Activated CD4-positive, alpha-beta T cell treated with anti-CD3 and anti-CD28 coated beads, Interleukin-2, amount 50 U/mL, for 16 hours (primary cell): ENCODE results near the gene NAALADL1.
"Not testable (repeated sequence)": the region's sequence is repeated elsewhere in the genome, so short reads cannot be mapped to it uniquely, and the experiment has no call there.

Source experiments
- DNase-seq: peaks from one replicate; pipeline ENCODE4 v3.0.0-alpha.2; 2020

Gene NAALADL1

DNA sequence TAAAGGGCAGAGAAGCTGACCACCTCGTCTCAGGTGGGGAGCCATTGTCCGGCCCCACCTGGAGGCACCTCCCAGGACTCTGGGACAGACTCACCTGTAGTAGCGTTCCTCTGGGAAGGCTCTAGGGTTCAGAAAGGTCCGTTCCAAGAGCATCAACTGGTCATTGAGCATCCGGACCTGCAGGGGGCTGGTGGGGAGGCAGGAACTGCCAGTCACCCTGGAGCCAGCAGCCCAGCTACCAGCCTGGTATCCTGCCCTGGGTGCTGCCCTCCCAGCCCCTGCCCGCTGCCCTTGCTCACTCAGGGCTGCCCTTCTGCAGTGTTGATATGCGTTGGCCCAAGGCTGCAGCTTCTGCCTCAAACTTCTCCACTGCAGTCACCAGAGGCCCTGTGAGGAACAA, 12.6 kb downstream of the NAALADL1 start:
- no peak for DNase-seq

DNA sequence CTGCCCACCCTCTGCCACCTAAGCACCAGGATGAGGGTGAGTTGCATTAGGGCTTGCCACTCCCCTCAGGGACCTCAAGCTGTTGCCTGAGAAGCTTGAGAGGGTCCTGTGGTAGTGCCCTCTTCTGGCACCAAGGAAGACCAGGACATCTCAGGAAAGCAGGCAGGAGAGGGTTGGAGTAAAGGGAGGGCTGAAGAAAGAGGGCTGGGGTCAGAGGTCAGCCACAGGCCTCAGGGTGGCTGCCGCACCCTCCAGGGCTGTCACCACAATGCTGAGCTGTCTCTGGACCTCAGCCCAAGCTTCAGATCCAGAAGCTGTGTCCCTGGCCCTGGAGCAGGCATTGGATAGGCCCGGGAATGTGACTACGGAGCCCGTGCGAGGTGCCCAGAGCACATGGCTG, 13.3 kb downstream of the NAALADL1 start:
- DNase-seq: no peak

DNA sequence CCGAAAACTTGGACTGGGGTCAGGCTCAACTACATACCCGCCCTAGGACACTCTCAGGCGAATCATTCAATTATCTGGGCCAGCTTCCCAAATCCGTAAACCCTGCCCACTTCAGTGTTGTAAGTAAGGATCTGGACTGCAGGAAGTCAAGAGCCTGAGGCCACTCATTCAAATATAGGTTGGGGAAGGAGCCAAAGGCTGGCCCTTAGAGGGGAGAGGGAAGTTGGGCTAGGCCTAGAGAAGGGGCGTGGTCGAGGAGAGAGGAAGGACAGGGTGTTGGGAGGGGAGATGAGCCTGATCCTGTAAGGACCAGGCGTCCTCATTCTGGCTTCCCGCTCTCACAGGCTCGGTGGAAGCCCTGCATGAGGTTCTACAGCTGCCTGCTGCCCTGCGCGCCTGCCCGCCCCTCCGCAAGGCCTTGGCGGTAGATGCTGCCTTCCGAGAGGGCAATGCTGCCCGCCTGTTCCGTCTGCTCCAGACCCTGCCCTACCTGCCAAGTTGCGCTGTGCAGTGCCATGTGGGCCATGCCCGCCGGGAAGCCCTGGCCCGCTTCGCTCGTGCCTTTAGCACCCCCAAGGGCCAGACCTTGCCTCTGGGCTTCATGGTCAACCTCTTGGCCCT, 14.4 kb downstream of the NAALADL1 start:
- DNase-seq: no peak

DNA sequence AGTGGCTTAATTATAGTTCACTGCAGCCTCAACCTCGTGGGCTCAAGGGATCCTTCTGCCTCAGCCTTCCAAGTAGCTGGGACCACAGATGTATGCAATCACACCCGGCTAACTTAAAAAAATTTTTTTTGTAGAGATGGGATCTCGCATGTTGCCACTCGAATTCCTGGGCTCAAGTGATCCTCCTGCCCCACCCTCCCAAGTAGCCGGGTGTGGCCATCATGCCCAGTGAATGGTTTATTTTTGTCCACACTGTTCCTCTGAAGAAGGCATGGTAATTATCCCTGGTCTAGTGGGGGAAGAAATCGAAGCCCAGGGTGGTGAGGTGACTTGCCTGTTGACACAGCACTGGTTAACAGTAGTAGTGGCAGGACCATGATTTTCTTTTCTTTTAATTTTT, 15.5 kb downstream of the NAALADL1 start:
- DNase-seq: no peak

DNA sequence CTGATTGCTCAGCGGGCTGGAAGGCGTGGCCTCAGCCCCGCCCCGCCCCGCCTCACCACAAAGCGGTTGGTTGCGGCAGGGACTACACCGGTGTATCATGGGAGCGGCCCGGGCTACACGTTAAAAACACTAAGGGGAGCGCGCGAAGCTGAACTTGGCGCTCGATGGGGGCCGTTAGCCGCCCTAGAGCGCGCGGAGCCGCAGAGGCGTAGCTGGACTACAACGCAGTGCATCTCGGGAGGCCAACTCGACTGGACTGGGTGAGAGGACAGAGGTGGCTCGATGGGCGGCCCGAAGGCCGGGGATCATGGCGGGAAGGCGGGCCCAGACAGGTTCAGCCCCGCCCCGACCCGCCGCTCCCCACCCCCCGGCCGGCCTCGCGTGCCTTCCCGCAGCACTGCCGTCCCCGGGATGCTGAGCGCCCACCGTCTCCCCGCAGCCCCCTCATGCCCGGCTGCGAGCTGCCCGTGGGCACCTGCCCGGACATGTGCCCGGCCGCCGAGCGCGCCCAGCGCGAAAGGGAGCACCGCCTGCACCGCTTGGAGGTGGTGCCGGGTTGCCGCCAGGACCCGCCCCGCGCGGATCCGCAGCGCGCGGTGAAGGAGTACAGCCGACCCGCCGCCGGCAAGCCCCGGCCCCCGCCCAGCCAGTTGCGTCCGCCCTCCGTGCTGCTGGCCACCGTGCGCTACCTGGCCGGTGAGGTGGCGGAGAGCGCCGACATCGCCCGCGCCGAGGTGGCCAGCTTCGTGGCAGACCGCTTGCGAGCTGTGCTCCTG, 17.3 kb downstream of the NAALADL1 start, which contains the start of gene SAC3D1:
SAC3D1 (plus strand) TSS at position 364 of the 776 bp plus-strand sequence; CDS start at position 447, 83 bp downstream.
- peak; percentile 96 for DNase-seq

DNA sequence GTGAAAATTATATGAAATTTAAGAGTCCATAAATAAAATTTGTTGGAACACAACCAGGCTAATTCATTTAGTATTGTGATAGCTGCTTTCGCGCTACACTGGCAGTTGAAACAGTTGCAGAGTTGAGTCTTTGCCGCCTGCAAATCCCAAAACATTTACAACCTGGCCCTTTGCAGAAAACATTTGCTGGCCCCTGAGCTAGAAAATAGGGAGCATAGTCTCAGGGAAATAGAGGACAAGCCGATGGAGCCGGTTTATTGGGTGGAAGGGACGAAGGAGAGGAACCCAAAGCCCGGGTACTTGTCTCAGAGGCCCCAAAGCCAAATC, 17.9 kb downstream of the NAALADL1 start:
- DNase-seq: no peak

DNA sequence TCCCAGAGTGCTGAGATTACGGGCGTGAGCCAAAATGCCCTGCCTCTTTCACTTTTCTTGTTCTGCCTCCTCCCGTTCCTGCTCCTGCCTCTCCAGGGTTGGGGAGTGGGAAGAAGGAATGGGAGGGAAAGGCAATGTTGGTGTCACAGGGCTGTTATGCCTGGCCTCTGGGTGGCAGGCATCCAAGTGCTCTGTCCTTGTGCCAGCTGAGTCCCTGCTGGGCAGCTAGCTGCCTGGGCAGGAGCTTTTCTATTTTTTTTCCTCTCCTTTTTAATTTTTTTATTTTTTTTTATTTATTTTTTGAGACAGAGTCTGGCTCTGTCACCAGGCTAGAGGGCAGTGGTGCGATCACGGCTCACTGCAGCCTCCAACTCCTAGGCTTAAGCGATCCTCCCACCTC, 21.4 kb downstream of the NAALADL1 start:
- no peak for DNase-seq

DNA sequence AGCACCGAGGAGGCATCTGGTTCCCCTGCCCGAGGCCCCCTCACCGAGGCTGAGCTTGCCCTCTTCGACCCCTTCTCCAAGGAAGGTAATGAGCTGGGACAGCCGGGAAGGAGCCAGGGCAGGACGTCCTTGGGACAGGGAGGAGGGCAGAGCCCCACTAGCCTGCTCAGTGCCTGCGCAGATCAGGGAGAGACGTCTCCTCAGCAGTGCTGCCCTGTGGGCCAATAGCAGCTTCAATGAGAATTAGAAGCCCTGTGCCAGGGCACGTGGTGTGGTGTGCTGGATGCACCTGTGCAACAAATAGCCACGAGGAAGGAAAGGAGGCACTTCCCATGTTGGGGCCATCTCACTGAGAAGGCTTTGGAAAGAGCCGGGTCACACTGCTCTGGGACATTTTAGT, 22.8 kb downstream of the NAALADL1 start:
- DNase-seq: no peak

DNA sequence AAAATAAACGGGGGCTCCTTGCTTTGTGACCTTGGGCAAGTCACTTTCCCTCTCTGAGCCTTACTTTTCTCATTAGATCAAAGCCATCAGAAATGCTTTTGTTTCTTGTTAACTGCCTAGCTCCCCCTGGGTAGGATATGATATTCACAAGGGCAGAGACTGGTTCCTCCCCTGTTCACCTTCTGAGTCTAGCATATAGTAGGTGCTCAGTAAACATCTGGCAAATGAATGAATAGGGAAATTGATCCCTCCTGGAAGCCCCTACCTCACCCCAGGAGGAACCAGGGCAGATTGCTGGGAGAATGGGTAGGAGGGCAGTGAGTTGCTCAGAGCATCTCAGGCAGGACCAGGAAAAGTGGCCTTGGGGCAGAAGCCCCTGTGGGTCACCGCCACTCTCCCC, 23.9 kb downstream of the NAALADL1 start:
- DNase-seq: no peak

DNA sequence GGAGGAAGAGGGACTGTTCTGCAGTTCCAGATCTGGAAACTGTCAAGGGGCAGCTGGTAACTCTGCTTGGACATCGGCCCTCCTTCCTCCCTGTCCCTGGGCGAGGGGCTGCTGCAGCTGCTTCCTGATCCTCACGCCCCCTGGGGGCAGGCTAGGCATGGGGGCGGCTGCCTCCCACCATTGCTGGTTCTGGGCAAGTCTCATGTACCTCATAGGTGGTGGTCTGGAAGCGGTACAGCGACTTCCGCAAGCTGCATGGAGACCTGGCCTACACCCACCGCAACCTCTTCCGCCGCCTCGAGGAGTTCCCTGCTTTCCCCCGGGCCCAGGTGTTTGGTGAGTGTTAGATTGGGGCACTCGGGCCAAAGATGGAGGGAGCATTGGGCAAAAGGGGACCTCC, 26.1 kb downstream of the NAALADL1 start:
- no peak for DNase-seq

DNA sequence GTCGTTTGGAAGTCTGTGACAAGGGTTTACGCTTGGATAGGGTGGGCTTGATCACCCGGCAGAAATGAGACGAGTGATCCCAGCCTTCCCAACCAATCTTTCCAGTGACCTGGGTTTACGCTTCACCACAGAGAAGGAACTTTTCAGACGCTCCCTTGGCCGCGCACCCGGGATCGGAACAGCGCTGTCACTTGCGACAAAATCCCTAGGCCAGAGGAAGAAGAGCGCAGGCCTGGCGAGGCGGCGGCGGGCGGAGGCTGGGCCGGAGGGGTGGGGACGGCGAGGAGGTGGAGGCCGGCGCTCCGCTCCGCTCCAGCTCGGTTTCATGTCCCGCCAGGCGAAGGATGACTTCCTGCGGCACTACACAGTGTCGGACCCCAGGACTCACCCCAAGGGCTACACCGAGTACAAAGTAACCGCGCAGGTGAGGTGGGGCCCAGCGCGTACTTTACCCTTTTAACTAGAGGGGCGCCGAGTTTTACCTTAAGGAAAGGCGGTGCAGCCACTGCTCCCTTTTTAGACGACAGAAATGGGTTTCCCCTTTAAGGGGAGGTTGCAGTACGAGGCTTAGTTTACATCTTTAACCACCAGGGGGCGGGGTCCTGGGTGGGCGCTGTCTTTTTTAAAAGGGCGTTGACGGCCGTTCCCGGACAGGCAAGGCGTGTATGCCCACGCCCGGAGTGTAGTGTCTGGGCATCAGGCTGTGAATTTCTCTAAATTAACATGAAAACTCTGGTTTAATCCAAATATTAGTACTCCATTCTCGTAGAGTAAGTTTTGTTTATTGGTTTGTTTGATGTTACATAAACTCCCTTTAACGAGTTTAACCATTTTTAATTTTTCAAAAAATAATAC, 30.9 kb downstream of the NAALADL1 start, which contains the start of gene SNX15:
SNX15 (plus strand) TSS at position 227 of the 855 bp plus-strand sequence; CDS start at position 326, 99 bp downstream.
- peak; percentile 97 for DNase-seq

DNA sequence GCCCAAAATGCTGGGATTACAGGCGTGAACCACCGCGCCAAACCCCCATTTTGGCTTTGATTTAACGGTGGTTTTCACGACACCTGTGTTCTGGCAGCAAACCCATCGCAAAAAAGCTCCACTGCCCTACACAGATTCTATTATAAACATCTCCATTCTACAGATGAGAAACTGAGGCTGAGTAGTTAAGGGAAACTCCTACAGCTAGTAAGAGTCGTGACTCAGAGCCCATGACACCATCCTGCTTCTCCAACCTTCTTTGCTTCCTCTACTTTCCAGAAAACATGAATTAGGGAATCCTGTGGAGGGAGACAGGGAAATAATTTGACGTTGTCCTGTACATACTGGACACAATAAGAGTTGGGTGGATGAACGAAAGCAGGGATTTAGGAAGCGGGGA, 31.5 kb downstream of the NAALADL1 start:
- no peak for DNase-seq

DNA sequence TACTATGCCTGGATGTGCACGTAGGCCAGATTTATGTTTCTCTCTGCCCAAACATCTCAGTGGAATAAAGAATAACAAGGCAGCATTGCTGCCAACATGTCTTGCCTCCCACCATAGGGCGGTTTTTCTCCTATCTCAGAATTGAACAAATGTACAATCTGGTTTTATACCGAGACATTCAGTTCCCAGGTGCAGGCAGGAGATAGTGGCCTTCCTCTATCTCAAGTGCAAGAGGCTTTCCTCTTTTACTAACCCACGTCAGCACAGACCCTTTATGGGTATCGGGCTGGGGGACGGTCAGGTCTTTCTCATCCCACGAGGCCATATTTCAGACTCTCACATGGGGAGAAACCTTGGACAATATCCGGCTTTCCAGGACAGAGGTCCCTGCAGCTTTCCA, 34.9 kb downstream of the NAALADL1 start:
- not testable (repeated sequence) for DNase-seq

DNA sequence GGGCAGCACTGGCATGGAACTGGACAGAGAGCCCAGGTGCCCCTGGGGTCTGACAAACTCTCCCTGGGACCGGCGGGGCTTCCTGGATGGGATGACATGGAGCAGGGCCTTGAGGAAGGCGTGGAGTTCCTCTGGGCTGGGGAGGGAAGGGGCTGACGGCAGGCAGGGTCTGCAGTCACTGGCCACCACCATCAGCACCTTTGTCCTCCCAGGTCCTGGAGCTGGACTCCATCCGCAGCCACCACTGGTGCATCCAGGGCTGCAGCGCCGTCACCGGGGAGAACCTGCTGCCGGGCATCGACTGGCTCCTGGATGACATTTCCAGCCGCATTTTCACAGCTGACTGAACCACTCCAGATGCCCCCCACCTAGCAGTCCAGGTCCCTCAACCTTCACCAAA, 36.8 kb downstream of the NAALADL1 start:
- DNase-seq: no peak

DNA sequence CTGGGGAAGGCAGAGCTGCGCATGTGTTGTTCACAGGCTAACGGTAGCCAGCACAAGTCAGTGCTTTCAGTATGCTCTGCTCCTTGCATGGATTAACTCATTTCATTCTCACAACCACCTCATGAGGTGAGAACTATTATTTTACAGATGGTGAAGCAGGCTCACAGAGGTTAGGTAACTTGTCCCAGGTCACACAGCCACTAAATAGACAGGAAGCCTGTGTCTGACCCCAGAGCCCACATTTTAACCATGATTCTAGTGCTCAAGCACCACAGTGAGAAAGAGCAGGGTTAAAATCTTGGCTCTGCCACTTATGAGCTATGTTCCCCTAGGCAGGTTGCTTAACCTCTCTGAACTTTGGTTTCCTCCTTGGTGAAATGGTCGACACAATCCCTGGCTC, 37.4 kb downstream of the NAALADL1 start:
- DNase-seq: no peak

DNA sequence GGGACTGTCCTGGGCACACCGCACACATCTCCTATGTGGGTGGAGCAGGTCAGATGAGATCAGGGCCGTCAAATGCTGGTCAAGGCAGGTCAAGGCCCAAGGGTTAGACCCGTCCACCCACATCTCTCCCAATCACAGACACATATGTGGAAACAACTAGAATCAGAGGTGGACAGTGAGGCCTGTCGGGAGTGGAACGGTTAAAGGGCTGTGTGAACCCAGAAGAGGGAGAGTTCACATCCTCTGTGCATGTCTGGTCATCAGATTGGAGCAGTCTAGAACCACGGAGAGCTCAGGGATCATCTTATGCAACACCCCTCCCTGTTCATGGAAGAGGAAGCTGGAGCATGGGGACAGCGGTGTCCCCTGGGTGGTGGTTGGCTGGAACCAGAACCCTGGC, 38.5 kb downstream of the NAALADL1 start:
- DNase-seq: no peak

DNA sequence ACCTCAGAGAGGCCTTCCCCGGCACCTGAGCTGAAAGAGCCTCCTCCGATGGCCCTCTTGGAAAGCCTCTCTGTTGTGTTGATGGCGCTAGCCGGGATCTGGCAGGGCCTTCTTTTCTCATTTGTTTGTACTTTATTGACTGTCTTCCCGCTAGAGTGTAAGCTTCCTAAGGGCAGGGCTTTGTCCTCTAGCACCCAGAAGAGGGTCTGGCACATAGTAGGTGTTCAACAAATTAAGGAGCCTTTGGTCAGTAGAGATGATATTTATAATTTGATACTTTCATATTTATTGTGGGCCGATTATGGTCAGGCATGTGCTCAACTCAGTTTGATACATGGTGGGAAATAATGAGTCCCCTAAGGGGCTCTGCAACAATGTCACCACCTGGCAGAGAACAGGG, 40.4 kb downstream of the NAALADL1 start:
- DNase-seq: no peak

DNA sequence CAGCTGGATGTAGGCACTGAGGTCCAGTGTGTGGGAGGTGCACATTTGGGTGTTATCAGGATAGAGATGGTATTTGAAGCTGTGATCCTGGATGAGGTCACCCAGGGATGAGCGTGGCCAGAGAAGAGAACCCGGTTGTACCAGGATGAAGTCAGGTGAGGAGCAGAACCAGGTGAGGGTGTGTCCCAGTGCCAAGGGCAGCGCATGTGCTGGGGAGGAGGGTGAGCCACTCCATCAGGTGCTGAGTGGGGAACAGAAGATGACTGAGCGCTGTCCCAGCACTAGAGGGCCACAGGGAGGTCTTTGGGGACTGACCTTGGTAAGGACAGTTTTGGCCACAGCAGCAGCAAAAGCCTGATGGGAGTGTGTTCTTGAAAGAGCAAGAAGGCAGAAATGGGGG, 41.6 kb downstream of the NAALADL1 start:
- no peak for DNase-seq

DNA sequence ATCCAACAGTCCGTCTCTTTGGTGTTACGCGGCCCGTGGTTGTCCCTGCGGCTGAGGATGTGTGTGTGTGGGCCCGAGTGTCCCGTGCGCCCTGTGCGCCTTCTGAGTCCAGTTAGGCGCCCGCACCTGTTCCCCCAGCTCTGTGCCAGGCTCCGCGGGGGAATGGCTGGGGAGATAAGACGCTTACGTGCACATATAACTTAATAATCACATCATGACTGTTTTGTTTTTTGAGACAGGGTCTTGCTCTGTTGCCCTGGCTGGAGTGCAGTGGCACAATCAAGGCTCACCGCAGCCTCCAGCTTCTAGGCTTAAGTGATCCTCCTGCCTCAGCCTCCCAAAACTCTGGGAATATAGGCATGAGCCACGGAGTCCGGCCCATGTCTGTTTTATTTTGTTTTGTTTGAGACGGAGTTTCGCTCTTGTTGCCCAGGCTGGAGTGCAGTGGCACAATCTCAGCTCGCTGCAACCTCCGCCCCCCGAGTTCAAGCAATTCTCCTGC, 43.6 kb downstream of the NAALADL1 start:
- DNase-seq: no peak

DNA sequence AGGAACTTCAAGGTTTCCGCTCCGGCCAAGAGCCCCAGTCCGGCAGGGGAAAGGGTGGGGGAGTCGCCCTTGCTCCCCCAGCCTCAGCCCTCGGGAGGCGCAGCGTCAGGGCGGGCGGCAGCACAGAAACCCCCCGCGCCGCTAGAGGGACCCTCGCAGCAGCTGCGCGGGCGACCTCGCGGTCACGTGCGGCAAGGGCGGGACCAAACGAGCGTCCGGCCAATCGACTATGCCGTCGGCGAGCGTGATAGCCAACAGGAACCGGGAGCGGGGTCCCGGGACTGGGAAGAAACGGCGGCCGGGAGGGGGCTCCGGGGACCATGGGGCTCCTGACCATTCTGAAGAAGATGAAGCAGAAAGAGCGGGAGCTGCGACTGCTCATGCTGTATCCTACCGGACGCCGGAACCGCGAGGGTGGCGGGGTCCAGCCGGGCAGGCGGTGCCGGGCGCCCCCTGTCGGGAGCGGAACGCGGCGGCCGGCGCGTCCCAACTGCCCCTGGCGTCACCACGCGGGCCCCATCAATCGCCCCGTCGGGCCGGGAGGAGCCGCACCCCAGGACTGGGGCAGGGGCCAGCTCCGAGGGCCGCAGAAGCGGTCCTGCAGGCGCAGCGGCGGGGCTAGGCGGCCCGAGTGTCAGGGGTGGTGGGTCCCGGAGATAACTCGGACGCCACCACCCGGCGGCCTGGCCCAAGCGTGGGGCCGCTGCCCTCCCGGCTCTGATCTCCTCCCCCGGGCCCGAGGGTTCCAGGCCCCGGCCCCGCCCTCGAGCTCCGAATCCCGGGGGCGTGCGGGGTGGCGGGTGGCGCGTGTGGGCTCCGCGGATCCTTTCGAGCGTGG, 44.2 kb downstream of the NAALADL1 start, which contains the start of gene ARL2:
ARL2 (plus strand) TSS at position 273 of the 838 bp plus-strand sequence; CDS start at position 321, 48 bp downstream.
- peak; percentile 91 for DNase-seq

DNA sequence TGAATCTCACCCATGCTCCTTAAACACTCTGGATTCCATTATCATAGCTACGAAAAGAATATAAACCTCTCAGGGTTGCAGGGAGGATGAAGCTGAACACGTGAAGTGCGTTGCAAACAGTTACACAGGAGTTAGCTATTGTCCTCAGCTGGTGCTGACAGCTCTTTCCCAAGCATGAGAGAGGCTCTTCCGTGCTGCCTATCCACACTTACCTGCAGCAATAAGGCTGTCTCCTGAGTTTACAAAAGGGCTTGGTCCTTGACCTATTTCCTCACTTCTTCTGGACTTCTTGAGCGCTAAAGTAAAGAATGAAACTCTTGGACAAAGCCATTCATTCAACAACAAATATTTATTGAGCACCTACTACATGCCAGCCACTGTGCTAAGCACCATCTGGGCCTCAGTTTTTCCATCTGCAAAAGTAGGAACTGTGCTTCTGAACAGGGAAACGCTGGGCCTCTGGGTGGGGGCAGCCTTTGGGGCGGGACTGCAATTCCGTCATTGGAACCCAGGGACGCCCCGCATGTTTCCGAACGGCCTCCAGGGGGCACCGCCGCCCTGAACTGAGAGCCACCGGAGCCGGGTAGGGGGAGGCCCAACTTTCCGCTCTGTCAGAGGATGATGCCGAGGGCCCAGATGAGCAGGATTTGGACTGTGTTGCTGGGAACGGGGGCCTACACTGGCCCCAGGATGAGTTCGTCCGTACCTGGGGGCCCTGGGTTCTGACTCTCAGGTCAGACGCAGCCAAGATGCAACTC, 45.0 kb downstream of the NAALADL1 start:
- DNase-seq: peak; percentile 93

DNA sequence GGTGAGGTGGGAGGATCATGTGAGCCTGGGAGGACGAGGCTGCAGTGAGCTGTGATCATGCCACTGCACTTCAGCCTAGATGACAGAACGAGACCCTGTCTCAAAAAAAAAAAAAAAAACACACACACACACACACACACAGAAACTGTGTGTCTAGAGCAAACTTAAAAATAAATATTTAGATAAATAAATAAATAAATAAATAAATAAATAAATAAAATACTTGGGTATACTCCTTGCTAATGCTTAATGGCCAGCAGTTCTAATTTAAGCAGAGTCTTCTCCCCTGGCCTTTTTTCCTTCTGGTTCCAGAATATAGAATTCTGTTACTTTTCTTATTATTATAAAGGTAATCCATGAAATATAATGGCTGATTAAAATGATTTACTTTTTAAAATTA, 49.5 kb downstream of the NAALADL1 start:
- no peak for DNase-seq
